ENCODE data around the gene PYCR2.

The PYCR2 gene

DNA sequence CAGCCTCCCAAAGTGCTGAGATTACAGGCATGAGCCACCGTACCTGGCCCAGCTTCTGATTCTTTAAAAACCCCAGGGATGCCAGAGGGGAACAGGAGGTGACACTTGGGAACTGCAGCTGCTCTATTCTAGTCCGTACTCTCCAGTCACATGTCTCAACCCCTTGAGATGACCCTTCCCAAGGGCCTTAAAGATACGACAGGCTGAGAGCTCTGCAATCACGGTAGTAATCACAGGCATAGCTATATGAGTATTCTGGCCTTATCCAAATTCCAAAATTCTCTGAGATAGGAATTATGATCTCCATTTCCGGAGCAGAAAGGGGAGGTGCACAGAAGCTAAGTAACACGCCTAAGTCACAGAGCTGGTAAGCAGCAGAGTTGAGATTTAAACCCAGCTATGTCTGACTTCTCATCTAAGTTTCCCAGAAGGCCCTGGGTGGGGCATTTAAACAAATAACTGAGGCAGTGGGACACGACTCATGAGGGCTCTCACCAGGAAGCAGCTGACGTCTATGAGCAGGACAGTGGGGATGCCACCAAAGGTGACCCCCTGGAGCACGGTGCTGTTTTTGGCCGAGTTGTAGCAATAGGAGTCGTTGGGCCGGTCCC lies 47.0 kb downstream of the PYCR2 start:
- TF ChIP-seq POLR2A (IDR thresholded peaks at IDR 0.05; ENCODE audit: low read length) (no peak), GATA1 (IDR thresholded peaks at IDR 0.05; ENCODE audit: low read depth, low read length) (no peak)
- no peak for DNase-seq

DNA sequence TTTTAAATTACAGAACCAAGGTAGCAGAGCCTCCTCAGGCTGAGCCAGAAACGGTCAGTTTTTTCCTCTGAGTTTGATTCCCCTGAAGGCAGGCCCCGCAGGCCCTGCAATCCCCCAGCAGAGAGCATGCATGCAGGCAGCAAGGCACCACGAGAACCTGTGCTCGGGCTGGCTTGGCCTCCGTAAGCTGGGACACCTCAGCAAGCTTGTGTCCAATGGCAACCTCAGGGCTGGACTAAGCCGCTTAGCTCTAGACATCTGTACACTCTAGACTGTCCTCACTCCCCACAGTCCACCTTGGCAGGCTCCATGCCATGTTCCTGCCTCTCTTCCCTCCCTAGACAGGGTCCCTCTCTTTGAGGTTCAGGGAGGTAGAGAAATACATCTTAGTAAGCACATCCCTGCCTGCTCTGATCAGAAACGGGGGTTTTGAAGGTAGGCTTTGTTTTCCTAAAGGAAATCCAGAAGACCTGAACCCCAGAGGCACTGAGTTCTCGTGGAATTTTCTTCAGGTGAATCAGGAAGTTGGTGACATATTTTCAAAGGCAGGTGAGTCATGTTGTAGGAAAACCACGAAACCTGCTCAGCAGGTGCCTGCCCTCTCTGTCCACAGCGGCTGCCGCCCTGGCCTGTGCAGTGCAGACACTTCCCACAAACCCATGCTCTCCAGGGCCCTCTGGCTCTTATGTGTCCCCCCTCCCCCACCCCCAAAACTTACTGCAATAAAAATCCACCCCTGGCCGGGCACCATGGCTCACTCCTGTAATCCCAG lies 48.8 kb downstream of the PYCR2 start:
- TF ChIP-seq GATA1 (IDR thresholded peaks at IDR 0.05; ENCODE audit: low read depth, low read length): no peak
- no peak for TF ChIP-seq POLR2A (IDR thresholded peaks at IDR 0.05; ENCODE audit: low read length)
- no peak for DNase-seq

DNA sequence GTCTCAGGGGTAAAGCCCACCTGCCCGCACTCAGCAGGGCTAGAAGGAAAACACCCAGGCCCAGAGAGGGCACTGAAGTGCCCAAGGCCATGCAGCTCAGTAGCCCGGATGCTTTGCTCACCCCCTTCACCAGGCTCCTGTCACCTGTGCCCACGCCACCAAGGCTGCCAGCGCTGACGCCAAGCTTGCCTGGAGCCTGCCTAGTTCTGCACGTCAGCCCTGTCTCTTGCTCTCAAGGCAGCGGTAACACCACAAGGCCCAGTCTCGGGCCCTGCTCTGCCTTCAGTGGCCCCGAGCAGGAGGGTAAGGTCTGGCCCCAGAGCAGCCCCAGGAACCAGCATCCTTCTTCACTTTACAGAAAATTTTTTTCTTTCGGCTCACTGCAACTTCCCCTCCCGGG lies 49.6 kb downstream of the PYCR2 start:
- no peak for TF ChIP-seq POLR2A (IDR thresholded peaks at IDR 0.05; ENCODE audit: low read length)
- DNase-seq: no peak

DNA sequence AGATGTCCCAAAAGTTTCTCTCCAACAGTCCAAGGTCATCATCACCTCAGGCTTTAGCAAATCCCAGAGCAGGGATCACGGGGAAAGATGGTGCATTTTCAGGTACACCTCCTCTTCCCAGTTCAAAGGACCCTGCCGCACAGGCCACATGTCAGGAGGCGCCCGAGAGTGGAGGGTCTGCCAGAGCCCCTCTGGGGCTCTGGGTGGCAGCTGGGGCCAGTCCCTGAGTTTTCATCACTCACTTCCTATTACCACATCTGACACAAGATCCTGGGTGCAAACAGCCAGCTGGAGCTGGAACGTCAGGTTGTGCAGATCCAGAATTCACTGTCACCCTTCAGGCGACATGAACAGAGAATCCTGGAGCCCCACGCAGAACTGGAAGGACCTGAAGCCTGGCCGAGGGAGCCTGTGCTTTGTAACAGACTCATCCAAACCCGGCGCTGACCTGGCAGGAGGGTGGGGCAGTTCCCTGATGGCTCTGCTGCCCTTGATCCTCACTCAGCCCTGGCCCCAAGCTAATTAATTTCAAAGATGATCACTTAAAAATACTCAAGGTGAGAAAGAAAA lies 50.7 kb downstream of the PYCR2 start:
- no peak for DNase-seq
- TF ChIP-seq GATA1 (IDR thresholded peaks at IDR 0.05; ENCODE audit: low read depth, low read length) (no peak), POLR2A (IDR thresholded peaks at IDR 0.05; ENCODE audit: low read length) (no peak)

DNA sequence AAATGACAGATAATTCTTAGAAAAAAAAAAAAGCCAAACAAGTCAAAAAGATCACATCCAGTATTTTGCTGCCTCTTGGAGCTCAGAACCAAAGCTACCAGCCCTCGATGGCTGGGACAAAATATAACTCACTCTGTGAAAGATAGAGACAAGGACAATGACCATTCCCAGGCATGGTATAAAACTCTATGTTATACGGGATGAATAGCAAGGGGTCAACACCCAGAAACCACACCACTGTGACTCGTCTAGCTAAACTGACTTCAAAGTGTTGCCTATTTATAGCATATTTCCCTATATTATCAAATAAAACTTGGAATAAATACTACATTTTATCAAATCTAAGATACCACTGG lies 52.0 kb downstream of the PYCR2 start:
- TF ChIP-seq GATA1 (IDR thresholded peaks at IDR 0.05; ENCODE audit: low read depth, low read length): no peak
- TF ChIP-seq POLR2A (IDR thresholded peaks at IDR 0.05; ENCODE audit: low read length): no peak
- no peak for DNase-seq

DNA sequence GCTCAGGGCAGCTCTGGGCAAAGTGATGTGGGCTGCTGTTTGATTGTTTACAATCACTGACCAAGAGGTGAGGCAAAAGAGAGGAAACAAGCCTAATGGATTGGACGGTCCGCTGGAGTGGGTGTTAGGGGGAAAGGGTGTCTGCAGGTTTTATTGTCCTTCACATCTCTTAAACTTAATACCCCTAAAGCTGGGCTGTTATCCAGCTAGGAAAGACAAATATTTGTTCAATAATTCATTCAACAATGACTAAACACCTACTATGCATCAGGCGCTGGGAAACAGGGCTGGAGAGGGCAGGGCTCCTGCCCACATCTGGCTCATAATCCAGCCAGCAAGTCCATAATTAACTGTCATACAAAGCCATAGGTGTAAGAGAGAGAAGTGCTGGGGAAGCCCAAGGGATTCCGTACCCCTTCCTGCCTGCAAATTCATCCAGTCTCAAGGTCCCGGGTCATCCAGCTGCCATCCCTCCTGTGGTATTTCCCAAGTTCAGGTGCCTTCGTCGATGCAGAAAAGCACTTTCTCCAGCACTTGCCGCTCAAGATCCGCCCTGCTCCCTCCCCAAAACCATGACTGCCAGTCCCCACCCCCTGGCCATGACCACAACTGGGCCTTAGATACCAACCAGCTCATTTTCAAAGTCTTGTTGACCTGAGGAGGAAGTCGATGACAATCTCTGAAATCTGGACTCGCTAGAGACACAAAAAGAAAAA lies 52.5 kb downstream of the PYCR2 start:
- TF ChIP-seq GATA1 (IDR thresholded peaks at IDR 0.05; ENCODE audit: low read depth, low read length) (no peak), POLR2A (IDR thresholded peaks at IDR 0.05; ENCODE audit: low read length) (no peak)
- no peak for DNase-seq

DNA sequence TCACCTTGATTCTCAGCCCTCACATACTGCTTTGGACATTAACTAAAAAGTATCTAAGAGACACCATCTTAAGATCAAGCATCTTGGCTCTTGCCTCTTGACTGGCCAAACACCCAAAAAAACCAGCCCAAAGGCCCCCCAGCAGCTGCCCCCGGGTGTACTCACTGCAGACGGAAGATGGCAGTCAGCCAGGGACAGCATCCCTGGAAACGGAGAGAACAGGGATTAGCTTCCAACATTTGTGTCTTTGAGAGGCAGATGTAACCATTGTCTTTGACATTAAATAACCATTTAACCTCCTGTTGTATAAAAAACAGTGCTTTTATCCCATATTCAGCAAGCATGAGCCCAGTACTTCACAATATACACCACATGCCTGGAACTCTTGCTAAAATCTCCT lies 53.1 kb downstream of the PYCR2 start:
- TF ChIP-seq GATA1 (IDR thresholded peaks at IDR 0.05; ENCODE audit: low read depth, low read length) (no peak), POLR2A (IDR thresholded peaks at IDR 0.05; ENCODE audit: low read length) (no peak)

More for the DNA sequence above, 53.1 kb downstream of the PYCR2 start:
- DNase-seq: no peak

All from erythroblast (primary cell).